ENCODE data around the gene DLX2.
A peak's percentile ranks its signal among the peaks of the same experiment; 100 is the strongest.
"Not testable (repeated sequence)": the region's sequence is repeated elsewhere in the genome, so short reads cannot be mapped to it uniquely, and the experiment has no call there.

DLX2 gene

DNA sequence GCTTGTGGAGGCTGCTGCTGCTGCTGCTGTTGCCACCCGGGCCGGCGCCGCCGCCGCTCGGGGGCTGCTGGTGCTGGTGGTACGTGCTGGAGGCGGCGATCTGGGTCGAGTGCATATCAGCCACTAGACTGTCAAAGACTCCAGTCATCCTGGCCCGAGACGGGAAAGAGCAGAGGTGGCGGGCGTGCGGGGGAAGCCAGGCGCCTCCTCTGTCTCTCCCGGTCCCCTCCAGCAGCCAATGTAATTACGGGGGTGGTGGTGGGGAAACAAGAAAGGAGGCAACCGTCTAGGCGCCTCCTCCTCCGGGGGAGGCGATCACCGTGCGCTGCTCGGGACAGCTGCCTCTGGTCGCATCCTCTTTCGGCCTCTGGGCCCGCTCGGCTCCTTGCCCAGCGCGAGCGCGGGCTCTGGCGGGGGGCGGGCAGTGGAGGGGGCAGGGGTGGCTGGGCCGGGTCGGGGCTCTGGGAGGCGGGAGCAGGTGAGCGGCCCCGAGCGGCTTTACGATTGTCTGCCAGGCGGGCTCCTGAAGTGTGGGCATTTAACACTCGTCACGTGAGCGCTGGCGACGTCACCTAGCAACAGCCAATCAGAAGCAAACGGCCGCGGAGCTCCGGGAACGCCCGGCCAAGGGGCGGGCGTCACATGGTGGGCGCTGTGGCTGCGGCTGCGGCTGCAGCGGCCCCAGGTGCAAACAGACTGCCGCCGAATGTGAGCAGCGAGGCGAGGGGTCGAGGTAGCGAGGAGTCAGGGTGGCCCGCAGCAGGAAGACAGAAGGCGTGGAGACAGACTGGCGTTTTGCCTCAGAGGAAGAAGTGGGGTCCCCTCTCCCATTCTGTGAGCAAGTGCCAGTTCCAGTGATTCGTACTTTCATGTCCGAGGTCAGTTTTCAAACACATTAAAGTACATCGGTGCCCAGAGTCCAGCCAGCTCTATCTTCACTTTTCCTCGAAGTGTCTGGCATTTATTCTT lies at the start of gene DLX2:
Gene DLX2, minus strand, starts transcription at position 510 of the 969 bp plus-strand sequence. Its CDS starts 362 bp downstream, at position 148.
- DNase-seq: peak; percentile 93

DNA sequence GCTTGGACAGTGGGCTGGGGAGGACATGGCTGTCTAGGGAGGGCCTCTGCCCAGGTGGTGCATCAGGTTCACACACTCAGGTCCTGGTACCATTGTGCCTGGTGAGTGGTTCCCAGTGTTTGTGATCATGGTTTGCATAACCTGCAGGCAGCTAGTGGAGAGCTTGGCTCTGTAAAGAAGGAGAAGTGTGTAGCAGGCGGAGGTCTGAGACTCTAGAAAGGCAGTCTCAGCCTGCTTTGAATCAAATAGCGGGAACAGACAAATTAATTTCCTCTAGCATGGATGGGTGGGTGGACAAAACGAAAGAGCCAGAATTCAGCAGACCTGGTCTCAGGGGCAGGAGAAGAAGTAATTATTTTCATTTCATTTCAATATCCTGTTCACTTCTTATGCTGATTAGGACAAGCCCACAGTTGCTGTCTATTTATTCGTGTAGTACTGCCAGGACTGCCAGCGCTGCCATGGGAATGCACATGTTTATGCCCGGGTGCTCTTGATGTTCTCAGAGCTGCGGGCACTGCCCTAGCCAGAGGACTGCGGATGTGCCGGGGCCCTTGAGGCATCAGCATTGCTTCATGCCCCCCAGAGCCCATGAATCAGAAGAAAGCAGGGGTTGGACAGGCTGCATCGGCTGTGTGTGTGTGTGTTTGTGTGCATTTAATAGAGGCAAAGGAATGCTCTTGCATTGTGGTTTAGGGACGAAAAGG lies 45.4 kb upstream of the DLX2 start:
- no peak for DNase-seq

DNA sequence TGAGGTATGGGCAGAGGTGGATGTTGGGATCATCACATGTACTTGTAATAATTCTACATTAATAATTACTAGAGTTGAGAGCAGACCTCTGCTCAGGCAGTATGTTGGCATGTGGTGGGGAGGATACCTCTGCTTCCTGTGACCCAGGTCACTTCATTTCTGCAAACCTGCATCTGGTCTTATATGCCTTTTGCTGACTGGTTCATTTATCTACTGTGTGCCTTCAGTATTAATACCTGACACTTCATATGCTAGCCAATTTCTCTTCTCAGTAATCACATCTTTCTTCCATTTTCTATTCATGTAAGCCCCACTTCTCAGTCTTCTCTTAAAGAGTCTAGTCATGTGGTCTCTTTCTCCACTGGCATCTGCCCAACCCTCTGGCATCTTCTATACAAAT lies 41.1 kb upstream of the DLX2 start:
- DNase-seq: no peak

DNA sequence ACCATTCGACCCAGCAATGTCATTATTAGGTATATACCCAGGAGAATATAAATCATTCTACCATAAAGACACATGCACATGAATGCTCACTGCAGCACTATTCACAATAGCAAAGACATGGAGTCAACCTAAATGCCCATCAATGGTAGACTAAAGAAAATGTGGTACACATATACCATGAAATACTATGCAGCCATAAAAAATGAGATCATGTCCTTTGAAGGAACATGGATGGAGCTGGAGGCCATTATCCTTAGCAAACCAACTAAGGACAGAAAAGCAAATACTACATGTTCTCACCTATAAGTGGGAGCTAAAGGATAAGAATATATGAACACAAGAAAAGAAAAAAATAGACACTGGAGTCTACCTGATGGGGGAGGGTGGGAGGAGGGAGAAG lies 36.0 kb upstream of the DLX2 start:
- DNase-seq: not testable (repeated sequence)

GRCh38 chr2:172137943-172138342 lies 35.2 kb upstream of the DLX2 start:
- DNase-seq: no peak

DNA sequence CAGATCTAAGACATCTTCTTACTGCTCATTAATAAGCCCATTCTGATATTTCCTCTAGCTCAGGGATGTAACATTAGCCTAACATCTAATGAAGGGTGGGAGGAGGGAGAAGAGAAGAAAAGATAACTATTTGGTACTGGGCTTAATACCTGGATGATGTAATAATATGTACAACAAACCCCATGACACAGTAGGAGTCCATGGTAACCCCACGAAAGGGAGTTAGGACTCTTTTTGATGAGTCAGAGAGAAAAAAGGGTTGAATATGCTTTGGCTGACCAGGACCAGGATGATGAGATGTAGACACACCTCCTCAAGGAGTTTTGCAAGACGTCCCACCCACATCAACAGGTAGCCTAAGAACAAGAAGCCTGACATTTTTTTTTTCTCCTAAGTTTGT lies 34.4 kb upstream of the DLX2 start:
- no peak for DNase-seq

DNA sequence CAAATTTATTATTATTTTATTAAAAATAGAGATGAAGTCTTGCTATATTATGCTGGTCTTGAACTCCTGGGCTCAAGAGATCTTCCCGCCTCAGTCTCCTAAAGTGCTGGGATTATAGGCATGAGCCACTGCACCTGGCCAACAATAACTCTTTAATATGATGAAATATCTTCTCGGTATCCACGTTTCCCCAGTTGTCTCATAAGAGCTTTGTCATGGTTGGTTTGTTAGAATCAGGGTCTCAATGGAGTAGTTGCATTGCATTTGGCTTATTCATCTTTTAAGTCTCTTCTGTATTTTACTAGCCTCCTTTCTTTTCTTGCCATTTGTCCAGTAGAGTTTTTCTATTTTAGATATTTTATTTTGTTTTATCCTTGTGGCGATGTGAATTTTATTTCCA lies 32.7 kb upstream of the DLX2 start:
- DNase-seq: no peak

DNA sequence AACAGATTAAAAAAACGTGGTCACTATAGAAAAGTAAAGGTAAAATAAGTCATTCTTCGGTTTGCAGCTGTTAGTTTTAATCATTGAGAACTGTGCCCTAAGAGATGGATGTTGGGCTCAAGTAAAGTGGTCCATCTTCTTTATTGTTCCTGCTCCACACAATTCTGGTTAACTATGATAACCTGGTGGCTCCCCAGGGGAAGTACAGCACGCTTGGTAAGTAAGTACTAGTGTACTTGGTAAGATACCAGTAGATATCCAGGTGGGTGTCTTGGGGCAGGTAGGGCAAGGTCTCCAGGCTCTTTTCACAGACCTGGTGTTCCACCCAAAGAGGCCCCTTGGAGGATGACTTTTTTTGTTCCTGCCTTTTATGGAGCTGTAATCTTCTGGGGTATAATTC lies 31.6 kb upstream of the DLX2 start:
- peak; percentile 49 for DNase-seq

- DNase-seq: no peak
Observed at GRCh38 chr2:172131713-172132555, 29.2 kb upstream of the DLX2 start.

DNA sequence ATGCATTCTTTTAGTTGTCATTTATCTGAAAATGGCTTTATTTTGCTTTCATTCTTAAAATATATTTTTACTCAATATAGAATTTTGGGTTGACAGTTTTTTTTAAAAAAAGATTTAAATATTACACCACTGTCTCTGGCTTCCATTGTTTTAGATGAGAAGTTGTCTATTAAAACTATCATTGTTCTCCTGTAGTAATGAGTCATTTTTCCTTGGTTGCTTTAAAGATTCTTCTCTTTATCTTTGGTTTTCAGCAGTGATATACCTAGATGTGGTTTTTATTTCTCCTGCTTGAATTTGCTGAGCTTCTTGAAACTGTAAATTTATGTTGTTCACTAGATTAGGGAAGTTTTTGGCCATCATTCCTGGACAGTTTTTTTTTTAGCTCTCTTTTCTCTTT lies 26.7 kb upstream of the DLX2 start:
- DNase-seq: no peak

DNA sequence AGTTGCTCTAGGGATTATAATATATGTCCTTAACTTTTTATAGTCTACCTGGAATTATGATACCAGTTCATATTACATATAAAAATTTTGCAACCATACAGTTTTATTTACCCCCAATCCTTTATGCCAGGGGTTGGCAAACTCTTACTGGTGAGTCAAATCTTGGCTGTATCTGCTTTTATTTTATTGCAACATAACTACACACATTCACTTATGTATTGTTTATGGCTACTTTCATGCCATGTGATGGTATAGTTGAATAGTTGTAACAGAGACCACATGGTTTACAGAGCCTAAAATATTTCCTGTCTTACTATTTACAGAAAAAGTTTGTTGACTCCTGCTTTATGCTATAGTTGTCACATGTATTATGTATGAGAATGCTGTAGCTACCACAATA lies 25.8 kb upstream of the DLX2 start:
- no peak for DNase-seq

DNA sequence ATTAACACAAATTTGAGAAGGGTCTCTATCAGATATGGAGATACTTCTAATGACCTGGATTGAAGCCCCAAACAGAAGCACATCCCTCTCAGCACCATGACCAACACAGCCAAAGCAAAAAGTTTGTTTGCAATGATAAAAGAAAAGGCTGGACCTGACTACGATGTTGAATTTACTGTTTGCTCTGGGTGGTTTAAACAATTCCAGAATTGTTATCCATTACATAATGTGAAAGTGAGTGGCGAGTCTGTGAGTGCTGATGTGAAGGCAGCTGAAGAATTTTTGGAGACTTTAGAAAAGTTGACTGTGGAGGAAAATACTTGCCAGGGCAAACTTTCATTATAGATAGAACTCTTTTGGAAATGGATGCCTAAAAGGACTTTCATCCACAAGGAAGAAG lies 17.4 kb upstream of the DLX2 start:
- no peak for DNase-seq

DNA sequence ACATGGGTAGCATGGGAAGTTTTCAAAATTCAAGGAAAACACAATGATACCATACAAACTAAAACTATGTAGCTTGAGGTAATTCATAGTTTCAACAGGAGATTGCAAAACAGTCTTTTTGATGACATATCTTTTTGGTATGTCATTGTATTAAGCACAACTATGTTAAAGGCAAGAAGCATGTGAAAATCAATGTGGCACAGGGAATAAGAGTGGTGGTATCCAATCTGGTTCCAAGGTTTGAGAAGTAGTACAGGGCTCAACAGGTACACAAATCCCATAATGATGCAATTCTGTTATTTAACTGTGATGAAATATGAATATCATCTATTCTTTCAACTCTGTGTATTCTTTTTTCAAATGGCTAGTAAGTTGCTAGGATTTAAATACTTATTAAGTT lies 16.4 kb upstream of the DLX2 start:
- DNase-seq: no peak

- DNase-seq: no peak
Observed at GRCh38 chr2:172116107-172116506, 13.4 kb upstream of the DLX2 start.

- no peak for DNase-seq
Observed at GRCh38 chr2:172114579-172114978, 11.9 kb upstream of the DLX2 start.

GRCh38 chr2:172114176-172114575 lies 11.5 kb upstream of the DLX2 start:
- DNase-seq: not testable (repeated sequence)

DNA sequence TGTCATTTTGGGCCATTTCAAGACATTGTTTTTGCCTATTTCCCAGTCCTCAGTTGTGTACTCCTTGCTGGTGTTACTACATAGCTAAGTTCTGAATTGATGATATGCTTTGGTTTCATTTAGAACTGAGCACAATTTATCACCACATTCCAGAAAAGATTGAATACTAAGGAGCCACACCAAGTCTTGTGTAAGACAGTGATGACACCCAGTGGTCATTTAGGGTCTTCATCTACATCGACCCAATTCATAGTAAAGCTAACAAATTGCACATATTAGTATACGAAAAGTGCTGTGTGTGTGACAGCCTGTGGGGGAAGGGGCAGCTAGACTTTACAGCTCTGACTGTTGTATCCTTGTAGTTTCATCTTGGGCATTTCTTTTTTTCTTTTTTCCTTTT lies 10.9 kb upstream of the DLX2 start:
- DNase-seq: peak; percentile 46

GRCh38 chr2:172109988-172110811 lies 7.5 kb upstream of the DLX2 start:
- no peak for DNase-seq

GRCh38 chr2:172109256-172109987 lies 6.7 kb upstream of the DLX2 start:
- no peak for DNase-seq

GRCh38 chr2:172108587-172108930 lies 5.9 kb upstream of the DLX2 start:
- no peak for DNase-seq

DNA sequence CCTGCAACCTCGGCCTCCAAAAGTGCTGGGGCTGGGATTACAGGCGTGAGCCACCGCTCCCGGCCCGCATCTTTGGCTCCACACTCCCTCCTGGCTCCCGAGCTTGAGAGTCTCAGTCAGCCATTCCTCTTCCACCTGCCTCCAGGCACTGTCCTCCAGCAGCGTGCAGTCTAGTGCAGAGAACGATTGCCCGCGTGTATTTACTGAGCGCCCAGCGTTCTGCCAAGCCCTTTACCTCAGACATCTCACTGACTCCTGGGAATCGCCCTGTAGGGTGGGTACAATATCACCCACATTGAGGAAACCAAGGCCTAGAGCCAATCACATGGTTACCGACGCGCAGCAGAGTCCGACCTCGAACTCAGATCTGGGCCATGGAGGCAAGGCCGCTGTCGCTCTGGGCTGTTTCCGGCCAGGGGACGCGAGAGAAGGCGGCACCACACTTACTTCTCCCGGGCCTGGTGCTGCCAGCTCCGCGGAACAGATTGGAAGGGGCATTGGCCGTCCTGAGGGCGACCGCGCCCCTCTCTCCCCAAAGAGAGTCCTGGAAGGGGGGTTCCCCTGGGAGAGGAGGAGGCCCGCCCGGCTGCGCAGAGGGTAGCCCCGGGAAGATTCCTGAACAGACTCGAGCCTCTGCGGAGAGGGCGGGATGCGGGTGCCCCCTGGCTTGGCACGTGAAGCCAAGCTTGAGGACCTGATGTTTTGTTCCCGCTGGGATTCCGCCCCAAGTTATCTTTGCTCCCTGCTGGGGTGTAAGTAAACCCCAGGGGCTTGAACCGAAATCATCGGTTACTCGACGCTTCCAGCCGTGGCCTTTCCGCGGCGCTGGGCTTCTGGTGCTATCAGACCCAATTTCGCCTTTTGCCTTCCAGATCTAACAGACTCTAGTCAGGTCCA lies 5.2 kb upstream of the DLX2 start:
- DNase-seq: no peak

Measured in NCI-H69 (cell line).